ENCODE data around the gene C1QTNF4. TPM values are rescaled to one million over a fixed set of nuclear protein-coding genes. Genes with fewer than 3 reads are reported as not detected.

Gene C1QTNF4
- total RNA-seq, 1 experiment from 2014 or later: 5.7 TPM

- Histone ChIP-seq H3K4me2 (ENCODE audit: insufficient read depth, insufficient read length, low read length) (no peak overlapping the region), H2AK5ac (ENCODE audit: insufficient read length, low read length) (no peak overlapping the region), H2BK15ac (ENCODE audit: low read depth, low read length) (no peak overlapping the region), H3K23ac (ENCODE audit: insufficient read length, low read depth, low read length) (no peak overlapping the region), H4K8ac (replicated peaks; ENCODE audit: insufficient read length, low read depth, low read length) (no peak overlapping the region), H3K18ac (ENCODE audit: insufficient read length, low read depth, low read length) (no peak overlapping the region), H3K56ac (ENCODE audit: insufficient read length, low read depth, low read length) (no peak overlapping the region), H2BK120ac (ENCODE audit: low read depth, low read length, poor library complexity, severe bottlenecking) (no peak overlapping the region), H3K27me3 (ENCODE audit: insufficient read depth, low read length) (no peaks in the 10 kb centered on the region; the same call in 1 of the 2 replicates), H3K27ac (ENCODE audit: insufficient read length, low read depth, low read length) (no peak overlapping the region), H2BK5ac (ENCODE audit: insufficient read length, low read length) (no peak overlapping the region), H2BK12ac (ENCODE audit: insufficient read length, low read depth, low read length) (no peak overlapping the region), H3K4ac (ENCODE audit: low read depth, low read length) (no peak overlapping the region), H3K79me2 (ENCODE audit: insufficient read depth, low read length) (no peaks in the 10 kb centered on the region), H2BK20ac (ENCODE audit: low read depth, low read length, poor library complexity, severe bottlenecking) (no peak overlapping the region), H3K4me1 (ENCODE audit: insufficient read depth, low read length) (no peaks in the 10 kb centered on the region), H3K14ac (ENCODE audit: insufficient read depth, low read length) (no peak overlapping the region), H2AFZ (ENCODE audit: low read length) (no peak overlapping the region), H4K5ac (ENCODE audit: insufficient read length, low read depth, low read length) (no peak overlapping the region), H3K23me2 (ENCODE audit: insufficient read length, low read depth, low read length, poor library complexity, severe bottlenecking) (no peaks in the 10 kb centered on the region), H4K20me1 (ENCODE audit: control insufficient read depth, insufficient read depth, insufficient read length) (no peaks in the 10 kb centered on the region), H4K91ac (ENCODE audit: insufficient read length, low read depth, low read length) (no peak overlapping the region), H3K9ac (ENCODE audit: extremely low read depth, insufficient read length, low read length) (no peak overlapping the region), H3K79me1 (ENCODE audit: insufficient read depth, low read depth, low read length, poor library complexity, severe bottlenecking) (no peaks in the 10 kb centered on the region), H3T11ph (ENCODE audit: low read length) (no peak overlapping the region), H3K9me3 (ENCODE audit: control insufficient read depth, low read depth, low read length) (no peaks in the 10 kb centered on the region)
- TF ChIP-seq, protein P1, sequence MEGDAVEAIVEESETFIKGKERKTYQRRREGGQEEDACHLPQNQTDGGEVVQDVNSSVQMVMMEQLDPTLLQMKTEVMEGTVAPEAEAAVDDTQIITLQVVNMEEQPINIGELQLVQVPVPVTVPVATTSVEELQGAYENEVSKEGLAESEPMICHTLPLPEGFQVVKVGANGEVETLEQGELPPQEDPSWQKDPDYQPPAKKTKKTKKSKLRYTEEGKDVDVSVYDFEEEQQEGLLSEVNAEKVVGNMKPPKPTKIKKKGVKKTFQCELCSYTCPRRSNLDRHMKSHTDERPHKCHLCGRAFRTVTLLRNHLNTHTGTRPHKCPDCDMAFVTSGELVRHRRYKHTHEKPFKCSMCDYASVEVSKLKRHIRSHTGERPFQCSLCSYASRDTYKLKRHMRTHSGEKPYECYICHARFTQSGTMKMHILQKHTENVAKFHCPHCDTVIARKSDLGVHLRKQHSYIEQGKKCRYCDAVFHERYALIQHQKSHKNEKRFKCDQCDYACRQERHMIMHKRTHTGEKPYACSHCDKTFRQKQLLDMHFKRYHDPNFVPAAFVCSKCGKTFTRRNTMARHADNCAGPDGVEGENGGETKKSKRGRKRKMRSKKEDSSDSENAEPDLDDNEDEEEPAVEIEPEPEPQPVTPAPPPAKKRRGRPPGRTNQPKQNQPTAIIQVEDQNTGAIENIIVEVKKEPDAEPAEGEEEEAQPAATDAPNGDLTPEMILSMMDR (conservative IDR thresholded peaks at IDR 0.05): no peak
- H3K27ac Mint-ChIP-seq: no peak overlapping the region
- WGBS (ENCODE audit: extremely low coverage, insufficient read length, low lambda C conversion rate): no CpG with 5 or more reads among the region's 4 CpGs
- DNase-seq: no peak
- H3K36me3 Mint-ChIP-seq (ENCODE audit: insufficient read depth in 1 of 3, low read depth in 3 of 3): no peaks in the 10 kb centered on the region; a peak in 1 of 7 replicates
- H3K4me3 Mint-ChIP-seq: no peak overlapping the region
- H3K27me3 Mint-ChIP-seq (ENCODE audit: low read depth): peaks cover 11% of the 10 kb centered on the region
- H3K4me1 Mint-ChIP-seq: peaks cover 12 to 13% of the 10 kb centered on the region in 2 experiments
- no peaks in the 10 kb centered on the region for H3K9me3 Mint-ChIP-seq
These were observed 5.7 kb upstream of the C1QTNF4 start for GRCh38 chr11:47599902-47600301.

Data from H9 (cell line).